DOHH2 (cell line): ENCODE data around the gene FLNB.

Experiments used
- H3F3A ChIP-seq: fragments of 200-600 bp; sonication (generic), shearing (Covaris generic); 2 replicates; pipeline ENCODE4 v1.6.0; 2016; ENCODE audit warnings: antibody characterized with exemption, mild to moderate bottlenecking; ENCODE audit not compliant: control insufficient read depth, insufficient read depth
- H3K27ac ChIP-seq: fragments of 200-600 bp; sonication (generic); 2 replicates; pipeline ENCODE4 v1.5.1; 2014; ENCODE audit warnings: low read depth, mild to moderate bottlenecking, low read length, moderate library complexity
- H3K27me3 ChIP-seq: fragments of 200-600 bp; sonication (generic); 2 replicates; pipeline ENCODE4 v1.6.1; 2014; ENCODE audit warnings: mild to moderate bottlenecking, low read length, mixed read lengths; ENCODE audit not compliant: control insufficient read depth
- H3K36me3 ChIP-seq: fragments of 200-600 bp; sonication (generic); 2 replicates; pipeline ENCODE4 v1.6.1; 2014; ENCODE audit warnings: mild to moderate bottlenecking, low read length, moderate library complexity, mixed read lengths; ENCODE audit not compliant: control insufficient read depth
- H3K4me1 ChIP-seq: fragments of 200-600 bp; sonication (generic); 2 replicates; pipeline ENCODE4 v1.6.1; 2014; ENCODE audit warnings: mild to moderate bottlenecking, low read length, mixed read lengths; ENCODE audit not compliant: control insufficient read depth
- H3K4me2 ChIP-seq: fragments of 200-600 bp; sonication (generic); 2 replicates; pipeline ENCODE4 v1.6.0; 2014; ENCODE audit warnings: mild to moderate bottlenecking, low read length, moderate library complexity
- H3K4me3 ChIP-seq: fragments of 200-600 bp; sonication (generic); 2 replicates; pipeline ENCODE4 v1.5.1; 2014; ENCODE audit warnings: mild to moderate bottlenecking, low read length, mixed read lengths
- H3K79me2 ChIP-seq: fragments of 200-600 bp; sonication (generic); 2 replicates; pipeline ENCODE4 v1.6.1; 2014; ENCODE audit warnings: mild to moderate bottlenecking, low read length, mixed read lengths; ENCODE audit not compliant: control insufficient read depth
- H3K9me2 ChIP-seq: fragments of 200-600 bp; sonication (generic); replicated peaks from 2 replicates; pipeline ENCODE4 v1.6.1; 2014; ENCODE audit warnings: mild to moderate bottlenecking, low read length, mixed read lengths; ENCODE audit not compliant: control insufficient read depth
- H3K9me3 ChIP-seq: fragments of 200-600 bp; sonication (generic); 2 replicates; pipeline ENCODE4 v1.6.1; 2014; ENCODE audit warnings: antibody characterized with exemption, low read length, mixed read lengths; ENCODE audit not compliant: control insufficient read depth, insufficient read depth
- H4K20me1 ChIP-seq: fragments of 200-600 bp; sonication (generic); 2 replicates; pipeline ENCODE4 v1.6.0; 2014; ENCODE audit warnings: low read depth, mild to moderate bottlenecking, antibody characterized with exemption, low read length, moderate library complexity; ENCODE audit not compliant: control insufficient read depth, insufficient read depth
- CTCF ChIP-seq: fragments of 200-600 bp; sonication (generic); IDR thresholded peaks from one replicate; pipeline ENCODE4 v1.5.1; 2014; ENCODE audit warnings: antibody characterized with exemption, mild to moderate bottlenecking, low read depth, low read length; ENCODE audit not compliant: poor library complexity, severe bottlenecking
- EZH2phosphoT487 ChIP-seq: fragments of 200-600 bp; sonication (generic); IDR thresholded peaks from 2 replicates; pipeline ENCODE4 v1.6.1; 2017; ENCODE audit warnings: borderline replicate concordance, mild to moderate bottlenecking, antibody characterized with exemption, low read length, moderate library complexity, mixed read lengths

Gene FLNB

GRCh38 chr3:58190291-58190690 lies 182.1 kb downstream of the FLNB start:
- H3K36me3 ChIP-seq: no peaks in the 10 kb centered on the region
- H3K27me3 ChIP-seq: no peaks in the 10 kb centered on the region
- H4K20me1 ChIP-seq: no peaks in the 10 kb centered on the region

GRCh38 chr3:58190882-58191281 lies 182.7 kb downstream of the FLNB start:
- Histone ChIP-seq H4K20me1 (no peaks in the 10 kb centered on the region), H3F3A (no peaks in the 10 kb centered on the region; the same call in 1 of the 2 replicates), H3K36me3 (no peaks in the 10 kb centered on the region), H3K79me2 (no peaks in the 10 kb centered on the region), H3K4me2 (no peak overlapping the region), H3K9me2 (no peaks in the 10 kb centered on the region), H3K4me3 (no peak overlapping the region), H3K27me3 (no peaks in the 10 kb centered on the region), H3K9me3 (peaks cover 3% of the 10 kb centered on the region), H3K4me1 (peaks cover 2% of the 10 kb centered on the region), H3K27ac (no peak overlapping the region)
- TF ChIP-seq EZH2phosphoT487: no peak
- TF ChIP-seq CTCF: no peak

More at GRCh38 chr3:58190291-58190690, 182.1 kb downstream of the FLNB start:
- H3K4me2 ChIP-seq: no peak overlapping the region
- H3K79me2 ChIP-seq: no peaks in the 10 kb centered on the region
- H3K9me3 ChIP-seq: no peaks in the 10 kb centered on the region
- H3F3A ChIP-seq: no peaks in the 10 kb centered on the region; the same call in 1 of the 2 replicates
- H3K4me1 ChIP-seq: no peaks in the 10 kb centered on the region
- H3K4me3 ChIP-seq: no peak overlapping the region
- H3K9me2 ChIP-seq: no peaks in the 10 kb centered on the region
- TF ChIP-seq CTCF: no peak
- no peak for TF ChIP-seq EZH2phosphoT487
- H3K27ac ChIP-seq: no peak overlapping the region

GRCh38 chr3:58191361-58191991 lies 183.3 kb downstream of the FLNB start:
- peaks cover 6% of the 10 kb centered on the region for H3K4me1 ChIP-seq
- H4K20me1 ChIP-seq: no peaks in the 10 kb centered on the region
- H3K36me3 ChIP-seq: no peaks in the 10 kb centered on the region

More at GRCh38 chr3:58191361-58191991, 183.3 kb downstream of the FLNB start:
- no peak for TF ChIP-seq CTCF
- no peak for TF ChIP-seq EZH2phosphoT487
- Histone ChIP-seq H3K4me2 (no peak overlapping the region), H3K79me2 (no peaks in the 10 kb centered on the region), H3F3A (no peaks in the 10 kb centered on the region; the same call in 1 of the 2 replicates), H3K27ac (no peak overlapping the region), H3K9me2 (no peaks in the 10 kb centered on the region), H3K4me3 (no peak overlapping the region), H3K9me3 (peaks cover 6% of the 10 kb centered on the region), H3K27me3 (no peaks in the 10 kb centered on the region)
